Esophagus muscularis mucosa (tissue), 3 donors: Measurements from ENCODE around the gene SH3D19.

Experiments
- CTCF ChIP-seq, 3 experiments: fragments of 200-600 bp in 2 of 3; fragments of 450-650 bp in 1 of 3; sonication (generic) in 2 of 3; IDR thresholded peaks; one replicate each; pipeline ENCODE4 v1.5.1; 2017 to 2019; ENCODE audit warnings: antibody characterized with exemption in 3 of 3, mild to moderate bottlenecking in 2 of 3, moderate library complexity in 1 of 3
- EP300 ChIP-seq: sonication (generic); formaldehyde crosslinking; IDR thresholded peaks from one replicate; pipeline ENCODE4 v1.6.1; 2017; ENCODE audit warnings: antibody characterized with exemption

GRCh38 chr4:151074416-151074916 lies 250.9 kb downstream of the SH3D19 start:
- TF ChIP-seq EP300 (no peak), CTCF (IDR thresholded peaks at IDR 0.05) (no peak)
